Esophagus squamous epithelium (tissue), 4 donors: ENCODE data around the gene RAD54L.

Experiments used
- CTCF ChIP-seq, 6 experiments: fragments of 450-650 bp in 4 of 6; fragments of 200-600 bp in 2 of 6; sonication (generic) in 2 of 6; IDR thresholded peaks; one replicate each; pipeline ENCODE4 v1.5.1; 2016 to 2019; ENCODE audit warnings: antibody characterized with exemption in 6 of 6, mild to moderate bottlenecking in 4 of 6, moderate library complexity in 4 of 6
- POLR2A ChIP-seq, 4 donors: fragments of 450-650 bp; IDR thresholded peaks; one replicate each; pipeline ENCODE4 v1.6.1; 2017; ENCODE audit warnings: antibody characterized with exemption in 4 of 4, mild to moderate bottlenecking in 4 of 4, moderate library complexity in 3 of 4

- no peak for TF ChIP-seq POLR2A (IDR thresholded peaks at IDR 0.05)
- peak in 4 of 6 experiments; percentile 23 to 39 (median 26) for TF ChIP-seq CTCF (IDR thresholded peaks at IDR 0.05)
Measured at GRCh38 chr1:46244656-46245371, 2.7 kb upstream of the RAD54L start.
